HG02588 (cell line): ENCODE data around the gene PRAMEF6.
"Not testable (repeated sequence)": the region's sequence is repeated elsewhere in the genome, so short reads cannot be mapped to it uniquely, and the experiment has no call there.

ENCODE experiments used
- ATAC-seq: cut with Tn5 transposase; IDR thresholded peaks from one replicate; pipeline ENCODE4 v1.9.1; 2021; ENCODE audit warnings: mild to moderate bottlenecking, moderate library complexity; ENCODE audit not compliant: unreplicated experiment

PRAMEF6 gene

DNA sequence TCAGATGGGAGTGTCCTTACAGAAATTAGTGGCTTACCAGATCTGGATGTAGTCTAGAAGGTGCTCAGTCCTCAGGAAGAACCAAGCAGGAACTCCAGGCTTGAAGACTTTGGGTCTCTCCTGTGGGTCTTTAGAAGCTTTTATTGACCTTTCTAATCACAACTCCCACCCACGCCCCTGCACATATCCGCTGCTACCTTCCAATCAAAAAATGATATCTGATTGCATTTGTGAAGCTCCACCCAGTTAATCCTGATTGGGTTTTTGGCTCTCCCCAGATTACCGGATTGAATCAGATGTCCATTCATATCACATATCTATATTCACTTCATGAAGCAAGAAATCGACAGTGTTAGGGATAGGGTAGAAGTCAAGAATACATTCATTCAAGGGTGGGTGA lies at the start of gene PRAMEF6:
TSS of gene PRAMEF6 (minus strand) at position 101 of the 400 bp plus-strand sequence. CDS start 5,062 bp downstream, outside the sequence.
- ATAC-seq, result not testable (repeated sequence)

DNA sequence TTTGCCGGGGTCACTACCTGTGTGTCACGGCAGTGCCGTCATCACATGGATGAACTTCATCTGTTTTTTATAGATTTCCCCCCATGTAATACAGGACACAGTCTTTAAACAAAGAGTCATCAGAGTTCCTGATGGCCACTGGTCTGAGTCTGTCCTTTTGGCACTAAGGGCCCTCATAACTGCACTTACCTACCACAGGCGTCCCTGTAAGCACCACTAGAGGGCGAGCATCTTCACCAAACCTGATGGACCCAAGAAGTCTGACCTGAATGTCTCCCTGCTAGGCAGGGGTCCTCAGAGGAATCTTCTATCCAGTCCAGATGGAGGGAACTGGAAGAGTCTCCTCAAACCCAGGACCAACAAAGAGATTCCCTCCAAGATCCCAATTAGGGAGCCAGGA lies 23.0 kb downstream of the PRAMEF6 start:
- not testable (repeated sequence) for ATAC-seq

DNA sequence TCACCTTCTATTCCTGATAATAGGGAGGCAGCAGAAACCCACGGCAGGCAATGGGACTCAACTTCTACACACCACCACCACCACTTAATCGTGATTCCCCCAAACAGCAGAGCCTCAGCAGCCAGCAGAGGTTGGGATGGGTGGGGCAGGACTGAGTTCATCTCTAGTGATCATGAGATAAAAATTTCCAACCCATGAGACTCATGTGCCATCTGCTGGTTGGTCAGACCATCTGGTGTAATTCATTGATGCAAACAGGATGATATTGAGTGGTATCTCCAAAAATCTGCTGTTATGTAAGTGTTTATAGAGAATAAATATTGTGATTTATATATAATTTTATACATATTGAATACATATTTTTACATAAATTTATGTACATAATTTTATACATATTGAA lies 25.6 kb downstream of the PRAMEF6 start:
- not testable (repeated sequence) for ATAC-seq

DNA sequence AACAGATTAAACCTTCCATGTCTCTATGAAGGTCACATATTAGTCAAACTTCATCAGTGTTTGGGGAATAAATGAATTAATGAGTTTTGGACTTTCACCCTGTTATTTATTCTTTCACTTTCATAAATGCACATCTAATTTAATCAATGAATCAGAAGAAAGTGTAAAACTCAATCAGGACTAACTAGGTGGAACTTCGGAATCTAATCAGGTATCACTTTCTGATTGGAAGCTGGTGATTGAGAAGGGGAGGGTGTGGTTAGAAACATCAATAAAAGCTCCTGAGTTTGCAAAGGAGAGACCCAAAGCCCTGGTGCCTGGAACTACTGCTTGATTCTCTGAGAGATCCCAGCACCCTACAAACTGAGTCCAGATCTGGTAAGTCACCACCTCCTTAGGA lies 31.1 kb downstream of the PRAMEF6 start, which contains the start of gene PRAMEF7:
TSS of gene PRAMEF7 (plus strand) at position 301 of the 400 bp plus-strand sequence. CDS start 1,083 bp downstream, outside the sequence.
- not testable (repeated sequence) for ATAC-seq

DNA sequence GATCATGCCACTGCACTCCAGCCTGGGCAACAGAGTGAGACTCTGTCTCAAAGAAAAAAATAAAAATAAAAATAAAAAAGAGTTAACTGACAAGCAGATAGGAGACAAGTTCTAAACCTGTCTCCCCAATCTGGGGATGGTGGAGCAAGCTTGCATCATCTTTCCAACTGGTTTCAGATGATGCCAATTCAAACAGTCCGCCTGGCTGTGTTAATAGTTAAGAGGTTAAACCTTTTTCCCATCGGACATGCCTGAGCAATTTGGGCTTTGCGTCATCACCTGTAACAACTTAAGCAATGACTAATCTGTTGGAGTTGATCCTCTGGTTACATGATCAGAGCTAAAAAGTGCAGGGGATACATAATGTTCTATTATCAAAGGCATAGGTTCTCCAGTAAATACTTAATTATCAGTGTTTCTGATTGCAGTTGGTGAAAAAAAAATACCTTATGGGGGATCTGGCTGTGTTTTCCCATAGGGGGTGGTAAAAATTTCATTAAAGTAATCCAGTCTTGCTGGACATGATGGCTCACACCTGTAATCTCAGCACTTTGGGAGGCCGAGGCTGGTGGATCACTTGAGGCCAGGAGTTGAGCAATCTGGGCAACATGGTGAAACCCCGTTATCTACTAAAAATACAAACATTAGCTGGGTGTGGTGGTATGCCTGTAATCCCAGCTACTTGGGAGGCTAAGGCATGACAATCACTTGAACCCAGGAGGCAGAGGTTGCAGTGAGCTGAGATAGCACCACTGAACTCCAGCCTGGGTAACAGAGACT lies 43.4 kb downstream of the PRAMEF6 start:
- not testable (repeated sequence) for ATAC-seq

DNA sequence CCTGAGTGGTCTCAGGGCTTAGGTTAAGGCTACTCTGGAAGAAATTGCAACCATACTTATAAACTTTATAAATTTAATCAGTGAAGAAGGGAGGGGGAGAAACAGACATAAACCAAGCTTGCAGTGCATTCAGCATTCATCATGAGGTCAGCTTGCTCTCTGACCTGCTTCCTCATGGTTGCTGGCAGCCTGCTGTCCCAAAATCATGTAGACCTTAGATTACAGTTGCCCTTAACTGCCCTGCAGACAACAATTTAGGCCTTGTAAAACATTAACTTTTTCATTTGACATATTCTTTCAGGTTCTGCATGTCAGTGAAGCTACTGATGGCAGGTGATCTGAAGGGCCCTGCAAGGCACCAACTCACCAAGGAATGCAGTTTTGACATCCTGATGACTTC lies 48.2 kb downstream of the PRAMEF6 start:
- not testable (repeated sequence) for ATAC-seq

DNA sequence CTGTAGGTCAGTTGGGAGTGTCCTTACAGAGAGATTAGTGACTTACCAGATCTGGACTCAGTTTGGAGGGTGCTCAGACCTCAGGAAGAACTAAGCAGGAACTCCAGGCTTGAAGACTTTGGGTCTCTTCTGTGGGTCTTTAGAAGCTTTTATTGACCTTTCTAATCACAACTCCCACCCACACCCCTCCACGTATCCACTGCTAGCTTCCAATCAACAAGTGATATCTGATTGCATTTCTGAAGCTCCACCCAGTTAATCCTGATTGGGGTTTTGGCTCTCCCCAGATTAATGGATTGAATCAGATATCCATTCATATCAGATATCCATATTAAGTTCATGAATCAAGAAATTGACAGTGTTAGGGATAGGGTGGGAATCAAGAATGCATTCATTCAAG lies 49.2 kb downstream of the PRAMEF6 start, which contains the start of gene PRAMEF10:
TSS of gene PRAMEF10 (minus strand) at position 101 of the 400 bp plus-strand sequence. CDS start 2,423 bp downstream, outside the sequence.
- not testable (repeated sequence) for ATAC-seq
